ENCODE results near the gene ENTR1.

The ENTR1 gene

GRCh38 chr9:136421791-136422190 lies 11.4 kb upstream of the ENTR1 start:
- in situ Hi-C loops (cut with MboI; ENCODE audit: low sequenced_read_pairs): no loop called here

- in situ Hi-C loops (cut with MboI; ENCODE audit: low sequenced_read_pairs): no loop called here
These were observed 8.6 kb upstream of the ENTR1 start for GRCh38 chr9:136419092-136419420.

GRCh38 chr9:136418182-136419091 lies 8.0 kb upstream of the ENTR1 start:
- in situ Hi-C loops (cut with MboI; ENCODE audit: low sequenced_read_pairs): no loop called here

- in situ Hi-C loops (cut with MboI; ENCODE audit: low sequenced_read_pairs): no loop called here
These were observed 6.5 kb upstream of the ENTR1 start for GRCh38 chr9:136416914-136417313.

- in situ Hi-C loops (cut with MboI; ENCODE audit: low sequenced_read_pairs): no loop called here
These were observed 6.0 kb upstream of the ENTR1 start for GRCh38 chr9:136416427-136416826.

GRCh38 chr9:136412962-136413361 lies 2.5 kb upstream of the ENTR1 start:
- in situ Hi-C loops (cut with MboI; ENCODE audit: low sequenced_read_pairs): no loop called here

GRCh38 chr9:136411378-136411777 lies 964 bp upstream of the ENTR1 start:
- in situ Hi-C loops (cut with MboI; ENCODE audit: low sequenced_read_pairs): no loop called here

GRCh38 chr9:136409557-136410455 lies 608 bp downstream of the ENTR1 start:
- in situ Hi-C loops (cut with MboI; ENCODE audit: low sequenced_read_pairs): loop anchor here (5.0 kb wide), 1 partner anchor 73 kb away; no protein-coding TSS in a partner anchor

- in situ Hi-C loops (cut with MboI; ENCODE audit: low sequenced_read_pairs): loop anchor here (5.0 kb wide), 1 partner anchor 71 kb away; no protein-coding TSS in a partner anchor
These were observed 2.5 kb downstream of the ENTR1 start for GRCh38 chr9:136407911-136408310.

GRCh38 chr9:136407061-136407460 lies 3.4 kb downstream of the ENTR1 start:
- in situ Hi-C loops (cut with MboI; ENCODE audit: low sequenced_read_pairs): loop anchor here (5.0 kb wide), 1 partner anchor 70 kb away; no protein-coding TSS in a partner anchor

GRCh38 chr9:136405904-136406303 lies 4.5 kb downstream of the ENTR1 start:
- in situ Hi-C loops (cut with MboI; ENCODE audit: low sequenced_read_pairs): loop anchor here (5.0 kb wide), 1 partner anchor 69 kb away; no protein-coding TSS in a partner anchor

- in situ Hi-C loops (cut with MboI; ENCODE audit: low sequenced_read_pairs): loop anchor here (5.0 kb wide), 1 partner anchor 68 kb away; no protein-coding TSS in a partner anchor
These were observed 4.9 kb downstream of the ENTR1 start for GRCh38 chr9:136405481-136405880.

GRCh38 chr9:136404801-136405136 lies 5.6 kb downstream of the ENTR1 start:
- in situ Hi-C loops (cut with MboI; ENCODE audit: low sequenced_read_pairs): loop anchor here (5.0 kb wide), 1 partner anchor 67 kb away; no protein-coding TSS in a partner anchor

- in situ Hi-C loops (cut with MboI; ENCODE audit: low sequenced_read_pairs): no loop called here
These were observed 6.3 kb downstream of the ENTR1 start for GRCh38 chr9:136403915-136404800.

- in situ Hi-C loops (cut with MboI; ENCODE audit: low sequenced_read_pairs): no loop called here
These were observed 6.9 kb downstream of the ENTR1 start for GRCh38 chr9:136403538-136403914.

- in situ Hi-C loops (cut with MboI; ENCODE audit: low sequenced_read_pairs): no loop called here
These were observed 8.3 kb downstream of the ENTR1 start for GRCh38 chr9:136402067-136402466.

GRCh38 chr9:136401173-136401922 lies 9.1 kb downstream of the ENTR1 start:
- in situ Hi-C loops (cut with MboI; ENCODE audit: low sequenced_read_pairs): no loop called here

- in situ Hi-C loops (cut with MboI; ENCODE audit: low sequenced_read_pairs): no loop called here
These were observed 10.2 kb downstream of the ENTR1 start, which contains the start of gene SNAPC4 for GRCh38 chr9:136400038-136400834. SNAPC4 (minus strand) TSS chr9:136400170; CDS start chr9:136398428, 1,742 bp downstream.

Measured in HL-60/S4 (cell line).